GM12878 (cell line): Measurements from ENCODE around the gene SENP7. TPM values are rescaled to one million over a fixed set of nuclear protein-coding genes. Genes with fewer than 3 reads are reported as not detected.

Experiments used
- ATAC-seq: fragments of 200-7000 bp; cut with Tn5 transposase; 3 replicates; pipeline ENCODE4 v1.9.1; 2020; ENCODE audit warnings: mild to moderate bottlenecking, moderate library complexity
- BruUV-seq: library from RNA; stranded (reverse); fragments of 400-500 nt; replicated peaks from 2 replicates; lab custom pipeline; 2021; lab: Mats Ljungman, UMichigan
- CTCF ChIA-PET: fragments of 300-600 bp; sonication (Branson Sonifier 250); formaldehyde crosslinking; extraction: SDS; loops from one replicate; lab custom pipeline; 2021; ENCODE audit warnings: inconsistent platforms; lab: Yijun Ruan, JAX
- POLR2A ChIA-PET: fragments of 350-600 bp; formaldehyde crosslinking; extraction: SDS; loops from one replicate; lab custom pipeline; 2021; ENCODE audit warnings: inconsistent platforms; lab: Charles Lee
- RAD21 ChIA-PET: fragments of 300-600 bp; sonication (Branson Sonifier 250); formaldehyde crosslinking; loops from one replicate; lab custom pipeline; 2023; ENCODE audit warnings: antibody characterized with exemption; ENCODE audit not compliant: unreplicated experiment; lab: Charles Lee
- SMC1A ChIA-PET: fragments of 300-600 bp; sonication (Branson Sonifier 250); formaldehyde crosslinking; loops from one replicate; lab custom pipeline; 2023; ENCODE audit not compliant: unreplicated experiment, uncharacterized antibody; lab: Charles Lee
- DNase-seq: peaks from one replicate; pipeline ENCODE4 v3.0.0-alpha.2; 2011; ENCODE audit warnings: low read depth, low spot score
- FAIRE-seq: peaks from 3 replicates; lab custom pipeline; 2011; peaks lifted over from hg19 to GRCh38; lab: Jason Lieb, UNC
- H2AFZ ChIP-seq: 2 replicates; pipeline ENCODE4 v1.6.0; 2011; ENCODE audit warnings: low read depth, low read length, control low read depth; ENCODE audit not compliant: control insufficient read depth
- H3K27ac ChIP-seq: 2 replicates; pipeline ENCODE4 v1.5.1; 2011; ENCODE audit warnings: control low read depth; ENCODE audit not compliant: control insufficient read depth, insufficient read depth
- H3K27me3 ChIP-seq, 2 experiments: replicated peaks in 1 of 2; 2 replicates each; pipeline versions ENCODE4 v1.6.0 to v1.6.1; 2011; ENCODE audit warnings: low read length in 1 of 2; ENCODE audit not compliant: control insufficient read depth in 2 of 2, insufficient read depth in 2 of 2
- H3K36me3 ChIP-seq, 2 experiments: 2 replicates each; pipeline ENCODE4 v1.5.1; 2011; ENCODE audit warnings: low read length in 1 of 2; ENCODE audit not compliant: control insufficient read depth in 2 of 2, insufficient read depth in 2 of 2
- H3K4me1 ChIP-seq: 2 replicates; pipeline ENCODE4 v1.6.1; 2011; ENCODE audit warnings: mild to moderate bottlenecking, low read length, moderate library complexity, mixed read lengths; ENCODE audit not compliant: control insufficient read depth, insufficient read depth
- H3K4me2 ChIP-seq: 2 replicates; pipeline ENCODE4 v1.6.0; 2011; ENCODE audit warnings: control low read depth; ENCODE audit not compliant: control insufficient read depth, insufficient read depth
- H3K4me3 ChIP-seq: fragments of 200-600 bp; sonication (generic); 2 replicates; pipeline ENCODE4 v1.5.1; 2016
- H3K79me2 ChIP-seq: 2 replicates; pipeline ENCODE4 v1.6.0; 2011; ENCODE audit warnings: low read length; ENCODE audit not compliant: control insufficient read depth, insufficient read depth
- H3K9ac ChIP-seq: 2 replicates; pipeline ENCODE4 v1.8.0; 2011; ENCODE audit warnings: low read length, control low read depth, mixed read lengths; ENCODE audit not compliant: control insufficient read depth, insufficient read depth
- H3K9me3 ChIP-seq: replicated peaks from 3 replicates; pipeline ENCODE4 v1.5.1; 2011; ENCODE audit warnings: mild to moderate bottlenecking, low read length; ENCODE audit not compliant: control insufficient read depth, insufficient read depth
- H4K20me1 ChIP-seq: 2 replicates; pipeline ENCODE4 v1.6.0; 2011; ENCODE audit not compliant: control insufficient read depth, insufficient read depth
- BMI1 ChIP-seq: fragments of 450-650 bp; IDR thresholded peaks from 2 replicates; pipeline ENCODE4 v1.6.1; 2016; ENCODE audit warnings: mild to moderate bottlenecking, moderate library complexity, borderline replicate concordance
- CHD2 ChIP-seq: IDR thresholded peaks from 2 replicates; pipeline ENCODE4 v1.6.1; 2011; ENCODE audit warnings: low read depth, low read length, improper control_type of control experiment, borderline replicate concordance
- ESRRA ChIP-seq: IDR thresholded peaks from 2 replicates; pipeline ENCODE4 v1.6.1; 2012; ENCODE audit warnings: mild to moderate bottlenecking, low read length, improper control_type of control experiment
- ETV6 ChIP-seq, 2 experiments: fragments of 450-650 bp in 1 of 2; IDR thresholded peaks in 1 of 2; conservative IDR thresholded peaks in 1 of 2; 2 replicates each; pipeline ENCODE4 v1.6.1; 2014; ENCODE audit warnings: antibody characterized with exemption in 1 of 2, borderline replicate concordance in 1 of 2, low read depth in 1 of 2, mild to moderate bottlenecking in 1 of 2, moderate library complexity in 1 of 2
- NFXL1 ChIP-seq: fragments of 450-650 bp; IDR thresholded peaks from 2 replicates; pipeline ENCODE4 v1.6.1; 2017; ENCODE audit warnings: antibody characterized with exemption, mild to moderate bottlenecking, borderline replicate concordance
- POLR2AphosphoS5 ChIP-seq: IDR thresholded peaks from 2 replicates; pipeline ENCODE4 v1.6.1; 2011; ENCODE audit warnings: mild to moderate bottlenecking, low read length, inconsistent platforms
- RELB ChIP-seq: fragments of 450-650 bp; IDR thresholded peaks from 2 replicates; pipeline ENCODE4 v1.6.1; 2017; ENCODE audit warnings: low read depth, mild to moderate bottlenecking, moderate library complexity
- RFX5 ChIP-seq: IDR thresholded peaks from 2 replicates; pipeline ENCODE4 v1.6.1; 2011; ENCODE audit warnings: low read depth, low read length, improper control_type of control experiment
- RUNX3 ChIP-seq: IDR thresholded peaks from 2 replicates; pipeline ENCODE4 v1.6.1; 2012; ENCODE audit warnings: low read length, inconsistent platforms
- SMAD1 ChIP-seq: fragments of 450-650 bp; IDR thresholded peaks from 2 replicates; pipeline ENCODE4 v1.6.1; 2018; ENCODE audit warnings: mild to moderate bottlenecking, low read depth; ENCODE audit not compliant: partially characterized antibody
- TARDBP ChIP-seq: IDR thresholded peaks from 2 replicates; pipeline ENCODE4 v1.6.1; 2016; ENCODE audit warnings: borderline replicate concordance
- TCF12 ChIP-seq: IDR thresholded peaks from 2 replicates; pipeline ENCODE4 v1.6.1; 2011; ENCODE audit warnings: low read depth, mild to moderate bottlenecking, low read length
- WRNIP1 ChIP-seq: IDR thresholded peaks from 2 replicates; pipeline ENCODE4 v1.6.1; 2011; ENCODE audit warnings: low read depth, low read length, improper control_type of control experiment, borderline replicate concordance
- YY1 ChIP-seq: IDR thresholded peaks from 2 replicates; pipeline ENCODE4 v1.6.1; 2011; ENCODE audit warnings: low read depth, mild to moderate bottlenecking, low read length
- ZNF217 ChIP-seq: fragments of 450-650 bp; IDR thresholded peaks from 2 replicates; pipeline ENCODE4 v1.6.1; 2017; ENCODE audit warnings: antibody characterized with exemption, mild to moderate bottlenecking
- ZNF622 ChIP-seq: fragments of 450-650 bp; IDR thresholded peaks from 2 replicates; pipeline ENCODE4 v1.6.1; 2017; ENCODE audit warnings: mild to moderate bottlenecking, inconsistent platforms
- WGBS: methylation state at CpG from one replicate; pipeline ENCODE4 v1.1.6; 2016; ENCODE audit warnings: low lambda C conversion rate; ENCODE audit not compliant: insufficient replicate concordance, insufficient coverage; ENCODE audit errors: missing lambda C conversion rate; 5-methylcytosine and 5-hydroxymethylcytosine counted together
- in situ Hi-C: fragments of 300-500 bp; cut with MboI; formaldehyde crosslinking; loops from 9 replicates; pipeline ENCODE4 v1.14.3; 2018; ENCODE audit warnings: mixed read lengths
- intact Hi-C: fragments of 100-400 bp; cut with micrococcal nuclease; formaldehyde crosslinking; loops from one replicate; pipeline ENCODE4 v1.14.2; 2022; ENCODE audit not compliant: unreplicated experiment
- polyA plus RNA-seq, 11 experiments: library from polyadenylated mRNA; depleted of rRNA in 4 of 11; unstranded in 6 of 11; stranded (reverse) in 5 of 11; fragments of >200 nt; fragmentation: Nextera tagmentation in 4 of 11; fragmentation: Illumina TruSeq in 1 of 11; extraction: Ambion mirVana in 4 of 11; extraction: Trizol in 1 of 11; gene quantifications; 1 replicate in 1 of 11; 2 replicates in 10 of 11; pipeline versions ENCODE4 v1.2.1 to v1.2.3, GENCODE V29; 2011 to 2016; ENCODE audit warnings: inconsistent platforms in 2 of 11, missing spikeins in 2 of 11, low read depth in 1 of 11
- total RNA-seq, 4 experiments: library from RNA; depleted of rRNA in 3 of 4; stranded (reverse); fragments of >200 nt in 3 of 4; fragmentation: Illumina TruSeq in 1 of 4; extraction: Trizol in 1 of 4; gene quantifications; 2 replicates each; pipeline versions ENCODE4 v1.2.1 to v1.2.3, GENCODE V29; 2013 to 2021
- TF ChIP-seq, protein P1 (sequence below): fragments of 450-650 bp; IDR thresholded peaks from 2 replicates; pipeline ENCODE4 v1.6.1; 2017; ENCODE audit warnings: mild to moderate bottlenecking
- TF ChIP-seq, protein P2 (sequence below): IDR thresholded peaks from 2 replicates; pipeline ENCODE4 v1.6.1; 2011; ENCODE audit warnings: mild to moderate bottlenecking, low read depth, low read length, moderate library complexity; ENCODE audit not compliant: insufficient replicate concordance
- TF ChIP-seq, protein P3 (sequence below): IDR thresholded peaks from 2 replicates; pipeline ENCODE4 v1.6.1; 2011; ENCODE audit warnings: borderline replicate concordance, low read depth, mild to moderate bottlenecking, moderate library complexity, mixed read lengths, low read length; ENCODE audit not compliant: insufficient read depth; ENCODE audit errors: extremely low read length

The SENP7 gene
- total and polyA plus RNA-seq, 10 of the 15 experiments (the other 5 are each of a cell fraction or from before 2014, with no cell fraction given) = 2.6 to 14.7 (median 8.3) TPM

DNA sequence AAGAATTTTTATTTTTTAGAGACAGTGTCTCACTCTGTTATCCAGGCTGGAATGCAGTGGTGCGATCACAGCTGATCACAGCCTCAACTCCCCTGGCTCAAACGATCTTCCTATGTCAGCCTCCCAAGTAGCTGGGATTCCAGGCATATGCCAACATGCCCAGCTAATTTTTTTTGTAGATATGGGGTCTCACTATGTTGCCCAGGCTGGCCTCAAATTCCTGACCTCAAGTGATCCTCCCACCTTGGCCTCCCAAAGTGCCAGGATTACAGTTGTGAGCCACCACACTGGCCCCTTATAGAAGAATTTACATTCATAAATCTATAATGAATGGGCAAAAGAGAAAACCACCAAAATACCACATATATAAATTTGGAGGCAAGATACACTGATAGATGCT lies 15.2 kb downstream of the SENP7 start (continued):
- no peak for TF ChIP-seq RFX5
- no peak for TF ChIP-seq RUNX3
- TF ChIP-seq POLR2AphosphoS5 = no peak
- no peak for TF ChIP-seq CHD2
- TF ChIP-seq ETV6 (conservative IDR thresholded peaks at IDR 0.05 in 1 of 2, IDR thresholded peaks at IDR 0.05 in 1 of 2; ENCODE audit: borderline replicate concordance in 1 of 2, low read depth in 1 of 2) = no peak

DNA sequence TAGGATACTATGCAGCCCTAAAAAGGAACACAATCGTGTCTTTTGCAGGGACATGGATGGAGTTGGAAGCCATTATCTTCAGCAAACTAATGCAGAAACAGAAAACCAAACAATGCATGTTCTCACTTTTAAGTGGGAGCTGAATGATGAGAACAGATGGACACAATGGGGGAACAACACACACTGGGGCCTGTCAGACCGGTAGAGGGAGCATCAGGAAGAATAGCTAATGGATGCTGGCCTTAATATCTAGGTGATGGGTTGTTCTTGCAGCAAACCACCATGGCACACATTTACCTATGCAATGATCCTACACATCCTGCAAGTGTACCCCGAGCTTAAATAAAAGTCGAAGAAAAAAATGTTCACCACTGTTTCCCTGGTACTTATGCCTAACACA lies 17.5 kb downstream of the SENP7 start:
- ChIA-PET POLR2A (no interaction called here), RAD21 (no interaction called here), CTCF (interaction anchor here (0.8 kb wide), 1 partner anchor 78 kb away, joined by 3 read pairs; the partner anchor contains the start of gene PCNP), SMC1A (no interaction called here)
- ATAC-seq (no peak), FAIRE-seq (no peak), DNase-seq (no peak)
- H3K79me2 ChIP-seq = no peaks in the 10 kb centered on the region
- H3K36me3 ChIP-seq = peaks cover 0 to 8% of the 10 kb centered on the region in 2 experiments; a peak in 2 of 4 replicates
- WGBS = 87% methylated on average over 4 of the region's 4 CpGs
- H4K20me1 ChIP-seq = no peaks in the 10 kb centered on the region
- in situ Hi-C loops = no loop called here
- no peaks in the 10 kb centered on the region for H3K4me1 ChIP-seq
- intact Hi-C loops = no loop called here
- no peak overlapping the region for H2AFZ ChIP-seq
- no TSS peak for BruUV-seq
- H3K9me3 ChIP-seq = no peaks in the 10 kb centered on the region; the same call in 1 of the 3 replicates
- H3K4me2 ChIP-seq = no peak overlapping the region
- H3K27me3 ChIP-seq = no peaks in the 10 kb centered on the region
- H3K27ac ChIP-seq = no peak overlapping the region
- no peak overlapping the region for H3K9ac ChIP-seq
- no peak overlapping the region for H3K4me3 ChIP-seq
- no peak for TF ChIP-seq TARDBP
- TF ChIP-seq RELB = no peak
- no peak for TF ChIP-seq ZNF217
- no peak for TF ChIP-seq TCF12
- TF ChIP-seq NFXL1 = no peak
- no peak for TF ChIP-seq ESRRA
- no peak for TF ChIP-seq SMAD1
- TF ChIP-seq, protein P1, sequence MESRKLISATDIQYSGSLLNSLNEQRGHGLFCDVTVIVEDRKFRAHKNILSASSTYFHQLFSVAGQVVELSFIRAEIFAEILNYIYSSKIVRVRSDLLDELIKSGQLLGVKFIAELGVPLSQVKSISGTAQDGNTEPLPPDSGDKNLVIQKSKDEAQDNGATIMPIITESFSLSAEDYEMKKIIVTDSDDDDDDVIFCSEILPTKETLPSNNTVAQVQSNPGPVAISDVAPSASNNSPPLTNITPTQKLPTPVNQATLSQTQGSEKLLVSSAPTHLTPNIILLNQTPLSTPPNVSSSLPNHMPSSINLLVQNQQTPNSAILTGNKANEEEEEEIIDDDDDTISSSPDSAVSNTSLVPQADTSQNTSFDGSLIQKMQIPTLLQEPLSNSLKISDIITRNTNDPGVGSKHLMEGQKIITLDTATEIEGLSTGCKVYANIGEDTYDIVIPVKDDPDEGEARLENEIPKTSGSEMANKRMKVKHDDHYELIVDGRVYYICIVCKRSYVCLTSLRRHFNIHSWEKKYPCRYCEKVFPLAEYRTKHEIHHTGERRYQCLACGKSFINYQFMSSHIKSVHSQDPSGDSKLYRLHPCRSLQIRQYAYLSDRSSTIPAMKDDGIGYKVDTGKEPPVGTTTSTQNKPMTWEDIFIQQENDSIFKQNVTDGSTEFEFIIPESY = no peak
- TF ChIP-seq WRNIP1 = no peak
- no peak for TF ChIP-seq YY1
- TF ChIP-seq ZNF622 = no peak
- no peak for TF ChIP-seq BMI1
- TF ChIP-seq, protein P2, sequence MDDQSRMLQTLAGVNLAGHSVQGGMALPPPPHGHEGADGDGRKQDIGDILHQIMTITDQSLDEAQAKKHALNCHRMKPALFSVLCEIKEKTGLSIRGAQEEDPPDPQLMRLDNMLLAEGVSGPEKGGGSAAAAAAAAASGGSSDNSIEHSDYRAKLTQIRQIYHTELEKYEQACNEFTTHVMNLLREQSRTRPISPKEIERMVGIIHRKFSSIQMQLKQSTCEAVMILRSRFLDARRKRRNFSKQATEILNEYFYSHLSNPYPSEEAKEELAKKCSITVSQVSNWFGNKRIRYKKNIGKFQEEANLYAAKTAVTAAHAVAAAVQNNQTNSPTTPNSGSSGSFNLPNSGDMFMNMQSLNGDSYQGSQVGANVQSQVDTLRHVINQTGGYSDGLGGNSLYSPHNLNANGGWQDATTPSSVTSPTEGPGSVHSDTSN = no peak
- TF ChIP-seq, protein P3, sequence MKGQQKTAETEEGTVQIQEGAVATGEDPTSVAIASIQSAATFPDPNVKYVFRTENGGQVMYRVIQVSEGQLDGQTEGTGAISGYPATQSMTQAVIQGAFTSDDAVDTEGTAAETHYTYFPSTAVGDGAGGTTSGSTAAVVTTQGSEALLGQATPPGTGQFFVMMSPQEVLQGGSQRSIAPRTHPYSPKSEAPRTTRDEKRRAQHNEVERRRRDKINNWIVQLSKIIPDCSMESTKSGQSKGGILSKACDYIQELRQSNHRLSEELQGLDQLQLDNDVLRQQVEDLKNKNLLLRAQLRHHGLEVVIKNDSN = no peak
